ENCODE results near the gene FCGR2B. TPM values are rescaled to one million over a fixed set of nuclear protein-coding genes. Genes with fewer than 3 reads are reported as not detected.
"Not testable (repeated sequence)": the region's sequence is repeated elsewhere in the genome, so short reads cannot be mapped to it uniquely, and the experiment has no call there.

FCGR2B gene
- total RNA-seq, 1 experiment from 2014 or later, result not detected

GRCh38 chr1:161647507-161648360, 15.2 kb upstream of the FCGR2B start:
- H3K4me1 ChIP-seq (ENCODE audit: insufficient read depth, low read length); H3K27me3 ChIP-seq (ENCODE audit: low read length); BruUV-seq (replicated peaks); H3K27ac ChIP-seq (ENCODE audit: low read length); H3K9me3 ChIP-seq (ENCODE audit: low read length); H3K9ac ChIP-seq (ENCODE audit: low read length); H3K79me2 ChIP-seq (ENCODE audit: low read length); H3K9me2 ChIP-seq (replicated peaks; ENCODE audit: low read length); H3K4me3 ChIP-seq (ENCODE audit: low read length); H3F3A ChIP-seq (ENCODE audit: low read length, unreplicated experiment); H4K20me1 ChIP-seq (ENCODE audit: low read length); H3K36me3 ChIP-seq (ENCODE audit: low read depth, low read length); POLR2A ChIA-PET (ENCODE audit: unreplicated experiment): not testable (repeated sequence)
- intact Hi-C loops (cut with micrococcal nuclease), result loop anchor here (1.0 to 10.0 kb wide), 2 partner anchors 83 to 91 kb away; no protein-coding TSS in a partner anchor
- peak overlapping the region; percentile 35; the same call in 1 of the 2 replicates for H3K4me2 ChIP-seq (ENCODE audit: low read length)
- peak; percentile 75 for DNase-seq
- peak; percentile 89 for ATAC-seq
- peak; percentile 73 for TF ChIP-seq CTCF (conservative IDR thresholded peaks at IDR 0.05; ENCODE audit: low read depth, low read length)
- H2AFZ ChIP-seq (ENCODE audit: low read length), result peak overlapping the region; percentile 32; the same call in 1 of the 2 replicates
- CTCF ChIA-PET, result interaction anchor here (0.6 to 1.2 kb wide), 2 partner anchors 91 to 433 kb away, joined by 5 to 16 read pairs; no protein-coding TSS in a partner anchor

GRCh38 chr1:161653541-161653940, 9.4 kb upstream of the FCGR2B start:
- H3K79me2 ChIP-seq (ENCODE audit: low read length); H3F3A ChIP-seq (ENCODE audit: low read length, unreplicated experiment); CTCF ChIA-PET; H3K9me2 ChIP-seq (replicated peaks; ENCODE audit: low read length); H4K20me1 ChIP-seq (ENCODE audit: low read length); H3K9ac ChIP-seq (ENCODE audit: low read length); H3K27ac ChIP-seq (ENCODE audit: low read length); H3K4me1 ChIP-seq (ENCODE audit: insufficient read depth, low read length); H3K9me3 ChIP-seq (ENCODE audit: low read length); H3K4me3 ChIP-seq (ENCODE audit: low read length); DNase-seq; POLR2A ChIA-PET (ENCODE audit: unreplicated experiment); H3K4me2 ChIP-seq (ENCODE audit: low read length); H2AFZ ChIP-seq (ENCODE audit: low read length); H3K27me3 ChIP-seq (ENCODE audit: low read length); ATAC-seq; H3K36me3 ChIP-seq (ENCODE audit: low read depth, low read length); intact Hi-C loops (cut with micrococcal nuclease); BruUV-seq (replicated peaks): not testable (repeated sequence)

GRCh38 chr1:161653971-161654370, 9.0 kb upstream of the FCGR2B start:
- intact Hi-C loops (cut with micrococcal nuclease); H3K79me2 ChIP-seq (ENCODE audit: low read length); H3K27ac ChIP-seq (ENCODE audit: low read length); H2AFZ ChIP-seq (ENCODE audit: low read length); H3K9me2 ChIP-seq (replicated peaks; ENCODE audit: low read length); H3K4me2 ChIP-seq (ENCODE audit: low read length); H3F3A ChIP-seq (ENCODE audit: low read length, unreplicated experiment); H4K20me1 ChIP-seq (ENCODE audit: low read length); H3K4me3 ChIP-seq (ENCODE audit: low read length); DNase-seq; ATAC-seq; POLR2A ChIA-PET (ENCODE audit: unreplicated experiment); H3K9ac ChIP-seq (ENCODE audit: low read length); BruUV-seq (replicated peaks); H3K9me3 ChIP-seq (ENCODE audit: low read length); H3K36me3 ChIP-seq (ENCODE audit: low read depth, low read length); H3K4me1 ChIP-seq (ENCODE audit: insufficient read depth, low read length); H3K27me3 ChIP-seq (ENCODE audit: low read length); CTCF ChIA-PET: not testable (repeated sequence)

GRCh38 chr1:161658524-161658923, 4.4 kb upstream of the FCGR2B start:
- H3K9me2 ChIP-seq (replicated peaks; ENCODE audit: low read length); H3K4me3 ChIP-seq (ENCODE audit: low read length); H3K4me1 ChIP-seq (ENCODE audit: insufficient read depth, low read length); H3K9me3 ChIP-seq (ENCODE audit: low read length); H4K20me1 ChIP-seq (ENCODE audit: low read length); H3K27ac ChIP-seq (ENCODE audit: low read length); H3K27me3 ChIP-seq (ENCODE audit: low read length); H2AFZ ChIP-seq (ENCODE audit: low read length); CTCF ChIA-PET; DNase-seq; BruUV-seq (replicated peaks); intact Hi-C loops (cut with micrococcal nuclease); POLR2A ChIA-PET (ENCODE audit: unreplicated experiment); H3K36me3 ChIP-seq (ENCODE audit: low read depth, low read length); H3F3A ChIP-seq (ENCODE audit: low read length, unreplicated experiment); H3K79me2 ChIP-seq (ENCODE audit: low read length); H3K4me2 ChIP-seq (ENCODE audit: low read length); H3K9ac ChIP-seq (ENCODE audit: low read length): not testable (repeated sequence)
- peak; percentile 33 for ATAC-seq

- CTCF ChIA-PET; H4K20me1 ChIP-seq (ENCODE audit: low read length); H3K9ac ChIP-seq (ENCODE audit: low read length); H3K4me1 ChIP-seq (ENCODE audit: insufficient read depth, low read length); POLR2A ChIA-PET (ENCODE audit: unreplicated experiment); H3K79me2 ChIP-seq (ENCODE audit: low read length); H3K27me3 ChIP-seq (ENCODE audit: low read length); H3K27ac ChIP-seq (ENCODE audit: low read length); H3K4me3 ChIP-seq (ENCODE audit: low read length); intact Hi-C loops (cut with micrococcal nuclease); ATAC-seq; H3K9me3 ChIP-seq (ENCODE audit: low read length); H3K9me2 ChIP-seq (replicated peaks; ENCODE audit: low read length); H2AFZ ChIP-seq (ENCODE audit: low read length); BruUV-seq (replicated peaks); DNase-seq; H3K36me3 ChIP-seq (ENCODE audit: low read depth, low read length); H3K4me2 ChIP-seq (ENCODE audit: low read length); H3F3A ChIP-seq (ENCODE audit: low read length, unreplicated experiment): not testable (repeated sequence)
These were observed 1.2 kb upstream of the FCGR2B start for GRCh38 chr1:161661660-161662311.

- POLR2A ChIA-PET (ENCODE audit: unreplicated experiment); intact Hi-C loops (cut with micrococcal nuclease): not testable (repeated sequence)
These were observed 626 bp downstream of the FCGR2B start for GRCh38 chr1:161663569-161663968.

More at GRCh38 chr1:161663569-161663968, 626 bp downstream of the FCGR2B start:
- H3F3A ChIP-seq (ENCODE audit: low read length, unreplicated experiment); BruUV-seq (replicated peaks); H3K36me3 ChIP-seq (ENCODE audit: low read depth, low read length); H3K9me2 ChIP-seq (replicated peaks; ENCODE audit: low read length); H3K4me2 ChIP-seq (ENCODE audit: low read length); H3K27me3 ChIP-seq (ENCODE audit: low read length); H2AFZ ChIP-seq (ENCODE audit: low read length); DNase-seq; H3K27ac ChIP-seq (ENCODE audit: low read length); H3K79me2 ChIP-seq (ENCODE audit: low read length); H3K4me3 ChIP-seq (ENCODE audit: low read length); ATAC-seq; H3K9me3 ChIP-seq (ENCODE audit: low read length); H3K9ac ChIP-seq (ENCODE audit: low read length); CTCF ChIA-PET; H3K4me1 ChIP-seq (ENCODE audit: insufficient read depth, low read length); H4K20me1 ChIP-seq (ENCODE audit: low read length): not testable (repeated sequence)

Measured in PC-3 (cell line).